H4 (cell line): ENCODE data around the gene ZSWIM5. TPM values are rescaled to one million over a fixed set of nuclear protein-coding genes. Genes with fewer than 3 reads are reported as not detected.
A peak's percentile ranks its signal among the peaks of the same experiment; 100 is the strongest.
"Not testable (repeated sequence)": the region's sequence is repeated elsewhere in the genome, so short reads cannot be mapped to it uniquely, and the experiment has no call there.

ENCODE experiments used
- DNase-seq: peaks from one replicate; pipeline ENCODE4 v3.0.0-alpha.2; 2015; ENCODE audit warnings: low spot score
- total RNA-seq: library from RNA; depleted of rRNA; stranded (reverse); fragments of >200 nt; shearing (Covaris generic); gene quantifications from 2 replicates; pipeline ENCODE4 v1.2.3, GENCODE V29; 2014; rRNA removed

The ZSWIM5 gene
- 1.3 and 1.6 TPM in 2 replicates for total RNA-seq

DNA sequence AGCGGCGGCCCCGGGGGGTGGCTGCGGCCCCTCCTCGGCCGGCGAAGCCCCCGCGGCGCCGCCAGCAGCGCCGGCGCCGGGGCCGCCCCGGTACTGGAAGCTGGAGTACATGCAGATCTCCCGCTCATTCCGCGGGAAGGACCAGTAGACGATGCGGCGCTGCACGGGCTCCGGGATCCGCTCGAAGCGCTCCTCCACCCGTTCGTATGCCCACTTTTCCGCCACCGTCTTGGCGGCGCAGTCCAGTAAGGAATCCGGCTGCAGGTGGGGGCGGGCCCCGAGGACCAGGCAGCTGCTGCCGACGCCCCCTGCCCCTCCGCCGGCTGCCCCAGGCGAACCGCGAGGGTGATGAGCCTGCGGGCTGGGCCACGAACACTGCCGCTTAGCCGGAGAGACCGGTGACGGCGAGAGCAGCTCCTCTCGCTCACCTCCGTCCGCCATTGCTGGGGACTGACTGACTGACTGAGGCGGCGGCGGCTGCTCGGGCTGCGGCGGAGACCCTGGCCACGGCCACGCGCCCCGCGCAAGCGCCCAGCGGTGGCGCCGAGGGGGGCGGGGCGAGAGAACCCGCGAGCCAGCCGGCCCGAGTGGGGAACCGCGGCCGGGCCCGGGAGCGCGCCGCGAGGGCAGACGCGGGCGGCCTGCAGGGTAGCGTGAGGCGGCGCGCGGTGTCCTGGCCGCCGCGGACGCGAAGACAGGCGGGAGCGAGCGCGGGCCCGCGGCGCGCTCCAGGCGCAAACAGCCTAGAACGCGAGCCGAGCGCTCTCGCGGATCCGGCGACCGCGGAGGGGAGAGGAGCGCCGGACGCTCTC lies at the start of gene ZSWIM5:
Gene ZSWIM5 (minus strand): TSS at position 696 of the 812 bp plus-strand sequence. CDS start 255 bp downstream, at position 441.
- peak; percentile 30 for DNase-seq

DNA sequence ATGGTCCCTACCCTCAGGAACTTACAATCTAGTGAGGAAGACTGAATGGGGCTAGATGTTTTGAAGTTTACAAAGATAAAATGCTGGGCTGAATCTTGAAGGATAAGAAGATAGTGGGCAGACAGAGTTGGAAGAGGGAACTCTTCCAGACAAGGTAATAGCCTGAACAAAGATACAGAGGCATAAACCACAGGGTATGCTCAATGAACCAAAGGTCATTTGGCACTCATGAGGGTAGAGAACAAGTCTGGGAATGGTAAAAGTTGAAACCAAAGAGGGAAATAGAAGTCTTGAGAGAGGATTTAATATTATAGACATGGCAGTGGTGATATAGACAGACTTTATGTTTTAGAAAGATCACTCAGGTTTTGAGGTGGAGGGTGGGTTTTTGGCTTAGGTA lies 48.1 kb upstream of the ZSWIM5 start:
- no peak for DNase-seq

DNA sequence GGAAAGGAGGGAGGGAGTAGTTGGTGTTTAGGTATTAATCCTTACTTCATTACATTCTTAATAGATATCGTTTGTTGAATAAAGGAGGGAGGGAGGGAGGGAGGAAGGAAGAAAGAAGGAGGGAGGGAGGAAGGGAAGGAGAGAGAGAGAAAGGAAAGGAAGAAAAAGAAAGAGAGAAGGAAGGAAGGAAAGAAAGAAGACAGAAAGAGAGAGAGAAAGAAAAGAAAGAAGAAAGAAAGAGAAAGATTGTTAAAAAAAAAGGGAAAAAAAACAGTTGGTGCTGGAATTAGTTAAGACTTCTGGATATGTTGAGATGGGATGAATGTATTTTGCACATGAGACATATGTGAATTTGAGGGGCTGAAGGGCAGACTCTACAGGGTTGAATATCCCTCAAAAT lies 44.1 kb upstream of the ZSWIM5 start:
- no peak for DNase-seq

DNA sequence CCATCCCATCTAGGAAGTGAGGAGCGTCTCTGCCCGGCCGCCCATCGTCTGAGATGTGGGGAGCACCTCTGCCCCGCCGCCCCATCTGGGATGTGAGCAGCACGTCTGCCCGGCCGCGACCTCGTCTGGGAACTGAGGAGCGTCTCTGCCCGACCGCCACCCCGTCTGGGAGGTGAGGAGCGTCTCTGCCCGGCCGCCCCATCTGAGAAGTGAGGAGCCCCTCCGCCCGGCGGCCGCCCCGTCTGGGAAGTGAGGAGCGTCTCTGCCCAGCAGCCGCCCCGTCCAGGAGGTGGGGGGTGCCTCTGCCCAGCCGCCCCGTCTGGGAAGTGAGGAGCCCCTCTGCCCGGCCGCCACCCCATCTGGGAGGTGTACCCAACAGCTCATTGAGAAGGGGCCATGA lies 41.6 kb upstream of the ZSWIM5 start:
- not testable (repeated sequence) for DNase-seq

DNA sequence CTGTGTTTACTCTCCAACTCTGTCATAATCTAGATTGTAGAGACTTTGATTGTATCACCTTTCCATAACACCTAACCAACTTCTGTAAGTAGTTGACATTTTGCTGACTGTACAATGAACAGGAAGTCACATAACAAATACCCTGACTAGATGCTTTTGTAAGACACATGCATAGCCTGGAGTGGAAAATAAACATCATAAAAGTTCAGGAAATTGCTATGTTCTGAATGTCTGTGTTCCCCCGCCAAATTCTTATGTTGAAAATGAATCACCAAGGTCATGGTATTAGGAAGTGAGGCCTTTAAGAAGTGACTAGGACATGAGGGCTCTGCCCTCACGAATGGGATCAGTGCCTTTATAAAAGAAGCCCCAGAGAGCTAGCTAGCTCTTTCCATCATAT lies 40.4 kb upstream of the ZSWIM5 start:
- peak; percentile 69 for DNase-seq

DNA sequence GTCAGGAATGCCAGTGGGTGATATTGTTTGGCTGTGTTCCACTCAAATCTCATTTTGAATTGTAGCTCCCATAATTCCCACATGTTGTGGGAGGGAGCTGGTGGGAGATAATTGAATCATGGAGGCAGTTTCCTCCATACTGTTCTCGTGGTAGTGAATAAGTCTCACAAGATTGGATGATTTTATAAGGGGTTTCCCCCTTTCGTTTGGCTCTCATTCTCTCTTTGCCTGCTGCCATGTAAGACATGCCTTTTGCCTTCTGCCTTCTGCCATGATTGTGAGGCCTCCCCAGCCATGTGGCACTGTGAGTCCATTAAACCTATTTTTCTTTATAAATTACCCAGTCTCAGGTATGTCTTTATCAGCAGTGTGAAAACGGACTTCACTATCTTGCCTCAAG lies 40.0 kb upstream of the ZSWIM5 start:
- DNase-seq = not testable (repeated sequence)

DNA sequence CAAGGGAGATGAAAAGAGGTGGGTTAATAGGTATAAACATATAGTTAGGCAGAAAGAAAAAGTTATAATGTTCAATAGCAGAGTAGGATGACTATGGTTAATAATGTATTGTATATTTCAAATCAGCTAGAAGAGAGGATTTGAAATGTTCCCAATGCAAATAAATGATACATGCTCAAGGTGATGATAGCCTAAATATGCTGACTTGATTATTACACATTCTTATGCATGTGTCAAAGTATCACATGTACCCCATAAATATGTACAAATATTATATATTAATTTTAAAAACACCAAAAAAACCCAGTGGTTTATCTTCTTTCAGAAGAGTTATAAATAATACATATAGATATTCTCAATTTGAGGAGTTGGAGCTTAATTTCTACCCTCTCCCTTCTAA lies 38.3 kb upstream of the ZSWIM5 start:
- DNase-seq = no peak

DNA sequence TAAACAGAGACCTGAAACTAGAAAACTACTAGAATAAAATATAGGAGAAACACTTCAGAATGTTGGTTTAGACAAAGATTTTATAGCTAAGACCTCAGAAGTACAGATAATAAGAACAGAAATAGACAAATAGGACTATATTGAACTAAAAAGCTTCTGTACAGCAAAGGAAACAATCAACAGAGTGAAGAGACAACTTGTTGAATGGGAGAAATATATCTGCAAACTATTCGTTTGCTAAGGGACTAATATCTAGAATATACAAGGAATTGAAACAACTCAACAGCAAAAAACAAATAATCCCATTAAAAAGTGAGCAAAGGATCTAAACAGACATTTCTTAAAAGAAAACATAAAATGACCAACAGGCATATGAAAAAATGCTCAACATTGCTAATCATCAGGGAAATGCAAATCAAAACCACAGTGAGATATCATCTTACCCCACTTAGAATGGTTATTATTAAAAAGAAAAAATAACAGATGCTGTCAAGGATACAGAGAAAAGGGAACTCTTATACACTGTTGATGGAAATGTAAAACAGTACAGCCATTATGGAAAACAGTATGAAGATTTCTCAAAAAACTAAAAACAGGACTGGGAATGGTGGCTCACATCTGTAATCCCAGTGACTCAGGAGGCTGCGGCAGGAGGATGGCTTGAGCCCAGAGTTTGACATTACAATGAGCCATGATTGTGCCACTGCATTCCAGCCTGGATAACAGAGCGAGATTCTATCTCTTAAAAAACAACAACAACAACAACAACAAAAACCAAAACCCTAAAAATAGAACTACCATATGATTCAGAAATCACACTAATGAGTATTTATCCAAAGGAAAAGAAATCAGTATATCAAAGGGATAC lies 37.3 kb upstream of the ZSWIM5 start:
- no peak for DNase-seq

DNA sequence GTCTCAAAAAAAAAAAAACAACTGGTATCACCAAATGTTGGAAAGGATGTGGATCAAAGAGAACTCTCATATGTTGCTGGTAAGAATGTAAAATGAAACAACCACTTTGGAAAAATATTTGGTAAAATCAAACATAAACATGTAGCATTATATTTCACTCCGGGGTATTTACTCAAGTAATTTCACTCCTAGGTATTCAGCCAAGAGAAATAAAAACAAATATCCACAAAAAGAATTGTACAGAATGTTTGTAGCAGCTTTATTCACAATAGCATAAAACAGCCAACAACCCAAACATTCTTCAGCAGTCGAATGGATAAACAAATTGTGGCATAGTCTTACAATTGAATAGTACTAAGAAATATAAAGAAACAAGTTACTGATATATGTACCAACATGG lies 32.4 kb upstream of the ZSWIM5 start:
- no peak for DNase-seq

DNA sequence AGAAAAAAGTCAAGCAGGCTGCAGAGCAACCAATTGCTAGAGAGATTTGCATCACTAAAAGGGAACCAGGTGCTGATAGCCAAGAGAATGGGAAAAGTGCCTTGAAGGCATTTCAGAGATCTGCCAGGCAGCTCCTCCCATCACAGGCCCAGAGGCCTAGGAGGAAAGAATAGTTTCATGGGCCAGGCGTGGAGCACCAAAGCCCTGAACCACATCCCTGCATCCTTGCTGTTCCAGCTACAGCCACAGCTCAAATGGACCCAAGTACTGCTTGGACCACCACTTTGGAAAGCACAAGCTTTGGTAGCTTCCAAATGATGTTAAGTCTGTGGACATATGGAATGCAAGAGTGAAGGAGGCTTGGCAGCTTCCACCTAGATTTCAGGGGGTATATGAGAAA lies 29.7 kb upstream of the ZSWIM5 start:
- DNase-seq = no peak

DNA sequence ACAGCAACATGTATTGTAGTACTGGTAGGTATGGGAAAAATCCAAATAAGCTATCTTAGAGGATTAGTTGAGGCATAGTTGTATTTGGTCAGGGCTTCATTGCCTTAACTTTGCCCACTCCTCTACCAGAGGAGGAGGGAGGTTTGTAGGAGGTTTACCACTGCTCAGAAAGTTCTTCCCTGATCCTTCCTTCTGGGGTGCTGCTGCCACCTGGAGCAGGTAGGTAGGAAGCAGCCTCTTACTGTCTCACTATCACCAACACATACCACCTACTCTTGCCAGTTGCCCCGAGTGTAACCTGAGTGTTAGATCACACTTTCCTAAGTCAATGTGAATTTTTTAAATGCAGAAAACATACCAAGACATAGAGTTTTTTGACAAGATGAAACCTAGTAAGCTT lies 24.1 kb upstream of the ZSWIM5 start:
- DNase-seq = no peak

DNA sequence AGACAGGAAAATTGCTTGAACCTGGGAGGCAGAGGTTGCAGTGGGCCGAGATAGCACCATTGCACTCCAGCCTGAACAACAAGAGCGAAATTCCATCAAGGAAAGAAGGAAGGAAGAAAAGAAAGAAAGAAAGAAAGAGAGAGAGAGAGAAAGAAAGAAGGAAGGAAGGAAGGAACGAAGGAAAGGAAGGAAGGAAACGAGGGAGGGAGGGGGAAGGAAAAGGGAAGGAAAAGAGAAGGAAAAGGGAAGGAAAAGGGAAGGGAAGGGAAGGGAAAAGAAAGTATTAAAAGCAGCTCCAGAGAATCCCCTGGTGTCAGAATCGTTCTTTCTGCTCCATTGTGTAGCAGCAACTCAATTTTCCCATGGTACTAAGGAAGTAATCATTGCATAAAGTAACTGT lies 19.2 kb upstream of the ZSWIM5 start:
- DNase-seq = no peak

DNA sequence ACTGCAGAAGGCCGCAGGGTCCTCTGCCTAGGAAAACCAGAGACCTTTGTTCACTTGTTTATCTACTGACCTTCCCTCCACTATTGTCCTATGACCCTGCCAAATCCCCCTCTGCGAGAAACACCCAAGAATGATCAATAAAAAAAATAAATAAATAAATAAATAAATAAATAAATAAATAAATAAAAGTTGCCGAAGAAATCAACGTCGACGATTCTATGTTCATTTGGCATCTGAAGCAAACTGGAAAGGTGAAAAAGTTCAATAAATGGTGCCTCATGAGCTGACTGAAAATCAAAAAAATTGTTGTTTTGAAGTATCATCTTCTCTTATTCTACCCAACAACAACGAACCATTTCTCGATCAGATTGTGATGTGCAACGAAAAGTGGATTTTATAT lies 17.3 kb upstream of the ZSWIM5 start:
- DNase-seq = not testable (repeated sequence)

DNA sequence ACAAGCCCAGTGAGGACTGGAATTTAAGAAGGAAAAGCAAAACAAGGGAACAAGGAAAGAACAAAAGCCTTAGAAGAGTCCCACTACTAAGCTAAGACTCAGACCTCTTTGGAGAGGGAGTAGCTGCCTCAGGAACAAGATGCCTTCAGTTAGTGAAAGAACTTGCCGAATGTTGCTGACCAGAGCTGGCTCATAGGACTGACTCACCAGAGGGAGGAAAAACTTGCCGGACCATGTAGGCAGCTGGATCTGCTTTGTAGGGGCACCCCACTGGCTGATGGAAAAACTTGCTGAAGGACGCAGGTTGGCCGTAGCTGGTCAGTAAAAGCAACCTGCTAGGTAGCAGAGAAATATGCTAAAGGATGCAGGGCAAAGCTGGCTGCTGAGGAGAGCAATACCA lies 15.3 kb upstream of the ZSWIM5 start:
- DNase-seq = no peak

DNA sequence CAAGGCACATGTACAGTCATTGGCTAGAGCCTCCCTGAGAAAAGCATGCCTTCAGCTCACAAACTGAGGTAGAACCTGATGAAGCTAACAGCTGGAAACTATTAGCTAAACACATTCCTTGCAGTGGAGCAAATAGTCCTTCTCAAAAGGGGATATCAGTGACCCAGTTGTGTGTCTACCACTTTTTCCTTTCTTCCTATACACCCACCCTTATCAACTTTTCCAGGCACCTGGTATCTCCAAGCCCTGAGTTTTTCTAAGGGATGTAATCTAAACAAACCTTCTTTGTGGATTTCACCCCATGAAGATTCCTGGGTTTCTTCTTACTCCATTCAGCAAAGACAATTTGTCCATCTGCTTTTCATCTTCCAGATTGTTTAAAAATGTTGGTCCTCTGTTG lies 10.5 kb upstream of the ZSWIM5 start:
- DNase-seq = no peak

DNA sequence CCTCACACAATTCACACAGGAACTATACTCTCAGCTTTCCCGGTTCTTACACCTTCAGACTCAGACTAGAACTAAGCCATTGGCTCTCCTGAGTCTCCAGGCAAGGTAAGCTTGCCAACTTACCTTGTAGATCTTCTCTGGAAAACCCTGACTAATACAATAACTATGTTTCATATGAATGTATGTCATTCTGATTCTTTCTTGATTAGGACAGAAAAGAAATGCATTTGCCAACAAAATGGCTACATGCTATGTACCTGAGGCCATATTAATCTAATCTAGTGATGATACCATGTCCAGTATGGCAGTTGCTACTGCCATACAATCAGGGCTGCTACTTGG lies 9.8 kb upstream of the ZSWIM5 start:
- DNase-seq = no peak

DNA sequence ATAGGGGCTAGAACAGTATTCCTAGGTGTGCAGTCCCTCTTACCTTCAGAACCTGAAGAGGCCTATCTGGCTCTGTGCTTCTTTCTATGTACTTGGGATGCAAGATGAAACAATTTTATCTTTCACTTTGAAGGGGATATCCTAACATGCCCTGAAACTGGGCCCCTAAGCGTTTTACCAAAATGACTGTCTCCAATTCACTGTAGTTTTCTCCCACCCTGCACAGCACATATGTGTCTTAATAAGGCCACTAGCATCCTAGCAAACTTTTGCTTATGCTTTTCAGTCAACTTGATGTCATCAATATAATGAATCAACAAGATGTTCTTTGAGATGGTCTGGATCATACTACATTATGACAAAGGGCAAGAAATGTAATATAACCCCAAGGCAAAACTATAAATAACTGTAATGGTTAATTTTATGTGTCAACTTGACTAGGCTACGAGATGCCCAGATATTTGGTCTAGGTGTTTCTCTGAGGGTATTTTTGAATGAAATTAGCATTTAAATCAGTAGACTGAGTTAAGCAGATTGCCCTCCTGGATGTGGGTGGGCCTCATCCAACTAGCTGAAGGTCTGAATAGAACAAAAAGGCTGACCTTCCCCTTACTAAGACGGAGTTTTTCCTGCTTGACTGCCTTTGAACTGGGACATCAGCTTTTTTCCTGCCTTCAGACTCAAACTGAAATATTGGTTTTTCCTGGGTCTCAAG lies 9.2 kb upstream of the ZSWIM5 start:
- DNase-seq = no peak

DNA sequence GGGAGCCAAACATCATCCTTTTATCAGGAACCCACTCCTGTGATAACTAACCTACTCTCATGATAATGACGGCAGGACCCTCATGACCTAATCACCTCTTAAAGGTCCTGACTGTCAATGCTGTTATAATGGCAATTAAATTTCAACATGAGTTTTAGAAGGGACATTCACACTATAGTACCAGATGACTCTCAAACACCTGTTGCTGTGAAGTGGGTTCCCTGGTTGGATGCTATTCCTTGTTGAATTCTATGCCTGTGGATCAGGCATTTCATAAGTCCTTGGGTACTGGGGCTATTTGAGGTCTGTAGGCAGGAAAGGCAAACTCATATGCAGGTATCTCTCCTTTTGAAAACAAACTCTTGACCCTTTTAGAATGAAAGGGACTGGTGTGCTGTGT lies 7.5 kb upstream of the ZSWIM5 start:
- DNase-seq = no peak

DNA sequence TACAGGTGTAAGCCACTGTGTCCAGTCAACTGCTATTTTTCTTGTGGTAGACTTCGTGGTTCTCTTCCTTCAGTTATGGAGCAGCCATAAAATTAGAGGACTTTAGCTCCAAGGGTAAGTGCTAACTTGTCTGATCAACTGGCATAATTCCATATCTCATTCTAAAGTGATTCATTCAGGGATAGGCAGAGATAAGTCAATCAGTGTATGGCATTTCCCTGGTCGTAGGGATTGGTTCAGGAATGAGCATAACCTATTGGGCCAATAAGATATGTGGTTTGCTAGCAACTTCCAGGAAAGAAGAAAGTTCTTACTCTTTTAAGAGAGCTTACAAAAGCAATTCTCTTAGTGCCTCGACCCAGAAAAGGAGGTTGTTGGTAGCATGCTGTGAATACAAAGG lies 4.7 kb upstream of the ZSWIM5 start:
- no peak for DNase-seq

DNA sequence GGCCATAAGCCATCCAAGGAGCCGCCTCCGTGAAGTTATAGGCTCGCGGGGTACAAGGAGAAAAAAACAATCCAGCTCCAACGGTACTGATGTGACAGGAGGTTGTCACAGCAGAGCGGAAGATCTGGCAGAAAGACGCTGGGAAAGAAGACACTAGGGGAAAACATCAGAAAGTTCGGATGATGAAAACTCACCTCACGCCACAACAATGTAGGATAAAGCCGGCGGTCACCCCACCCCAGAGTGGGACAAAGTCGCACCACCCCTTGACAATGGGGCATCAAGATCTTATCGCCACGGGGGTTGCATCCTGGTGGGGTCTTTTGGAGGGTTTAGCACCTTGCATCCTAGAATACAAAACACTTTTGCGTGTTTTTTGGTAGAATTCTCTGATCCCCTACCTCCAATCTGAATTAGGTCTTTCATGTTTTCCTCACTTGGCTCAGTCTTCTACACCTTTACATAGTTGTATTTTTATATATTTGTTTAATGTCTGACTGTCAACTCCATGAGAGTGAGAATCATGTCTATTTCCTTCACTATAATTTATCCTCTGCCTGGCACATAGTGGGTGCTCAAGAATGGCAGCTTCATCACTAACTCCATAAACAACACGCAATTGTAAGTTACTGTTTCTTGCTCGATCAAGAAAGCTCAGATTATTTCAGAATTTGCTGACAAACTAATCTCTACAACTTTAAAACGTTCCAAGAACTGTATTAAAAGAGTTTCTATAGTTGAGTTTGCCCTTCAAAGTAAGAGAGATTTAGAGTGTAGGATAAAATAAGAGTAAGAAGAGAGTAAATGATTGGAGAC lies 611 bp upstream of the ZSWIM5 start:
- no peak for DNase-seq
